Stimulated activated naive CD8-positive, alpha-beta T cell treated with anti-CD3 and anti-CD28 coated beads, Interleukin-15, Interleukin-2, amounts not matched to agents 100 ng/mL and 50 ng/mL, for 24 hours (primary cell): Measurements from ENCODE around the gene ADCY5.

Experiments used
- H3K27ac Mint-ChIP-seq: one replicate; pipeline ENCODE4 v1.8.0; 2021; ENCODE audit warnings: mild to moderate bottlenecking, mixed read lengths
- H3K27me3 Mint-ChIP-seq: one replicate; pipeline ENCODE4 v1.8.0; 2021; ENCODE audit warnings: mixed read lengths
- H3K36me3 Mint-ChIP-seq: one replicate; pipeline ENCODE4 v1.8.0; 2021; ENCODE audit warnings: low read depth, mixed read lengths
- H3K4me1 Mint-ChIP-seq: one replicate; pipeline ENCODE4 v1.8.0; 2021; ENCODE audit warnings: low read depth, mixed read lengths
- H3K4me3 Mint-ChIP-seq: one replicate; pipeline ENCODE4 v1.8.0; 2021; ENCODE audit warnings: mild to moderate bottlenecking, mixed read lengths
- H3K9me3 Mint-ChIP-seq: one replicate; pipeline ENCODE4 v1.8.0; 2021; ENCODE audit warnings: mixed read lengths

Gene ADCY5

GRCh38 chr3:123348471-123349200 lies 100.3 kb downstream of the ADCY5 start:
- H3K9me3 Mint-ChIP-seq = no peaks in the 10 kb centered on the region
- no peaks in the 10 kb centered on the region for H3K36me3 Mint-ChIP-seq
- peaks cover 22% of the 10 kb centered on the region for H3K27me3 Mint-ChIP-seq
- no peak overlapping the region for H3K4me3 Mint-ChIP-seq
- H3K27ac Mint-ChIP-seq = no peak overlapping the region
- H3K4me1 Mint-ChIP-seq = peaks cover 6% of the 10 kb centered on the region

- Mint-ChIP-seq H3K36me3 (no peaks in the 10 kb centered on the region), H3K27me3 (peaks cover 22% of the 10 kb centered on the region), H3K9me3 (no peaks in the 10 kb centered on the region), H3K4me3 (no peak overlapping the region), H3K27ac (no peak overlapping the region), H3K4me1 (peaks cover 6% of the 10 kb centered on the region)
These were observed 101.1 kb downstream of the ADCY5 start for GRCh38 chr3:123347691-123348264.

GRCh38 chr3:123347205-123347604 lies 101.7 kb downstream of the ADCY5 start:
- H3K4me1 Mint-ChIP-seq = peaks cover 6% of the 10 kb centered on the region
- no peaks in the 10 kb centered on the region for H3K9me3 Mint-ChIP-seq
- no peak overlapping the region for H3K4me3 Mint-ChIP-seq
- peaks cover 22% of the 10 kb centered on the region for H3K27me3 Mint-ChIP-seq
- H3K27ac Mint-ChIP-seq = no peak overlapping the region
- H3K36me3 Mint-ChIP-seq = no peaks in the 10 kb centered on the region

- H3K4me1 Mint-ChIP-seq = peaks cover 6% of the 10 kb centered on the region
These were observed 102.9 kb downstream of the ADCY5 start for GRCh38 chr3:123346021-123346420.

GRCh38 chr3:123344907-123345594 lies 103.8 kb downstream of the ADCY5 start:
- no peak overlapping the region for H3K27ac Mint-ChIP-seq
- H3K9me3 Mint-ChIP-seq = no peaks in the 10 kb centered on the region
- H3K4me1 Mint-ChIP-seq = peaks cover 6% of the 10 kb centered on the region
- H3K4me3 Mint-ChIP-seq = no peak overlapping the region
- no peaks in the 10 kb centered on the region for H3K36me3 Mint-ChIP-seq
- peaks cover 21% of the 10 kb centered on the region for H3K27me3 Mint-ChIP-seq

More at GRCh38 chr3:123346021-123346420, 102.9 kb downstream of the ADCY5 start:
- Mint-ChIP-seq H3K27me3 (peaks cover 22% of the 10 kb centered on the region), H3K27ac (no peak overlapping the region), H3K36me3 (no peaks in the 10 kb centered on the region), H3K4me3 (no peak overlapping the region), H3K9me3 (no peaks in the 10 kb centered on the region)

GRCh38 chr3:123344175-123344906 lies 104.5 kb downstream of the ADCY5 start:
- no peak overlapping the region for H3K27ac Mint-ChIP-seq
- H3K4me3 Mint-ChIP-seq = no peak overlapping the region

GRCh38 chr3:123343296-123344174 lies 105.4 kb downstream of the ADCY5 start:
- Mint-ChIP-seq H3K27me3 (peaks cover 6% of the 10 kb centered on the region), H3K4me1 (peaks cover 6% of the 10 kb centered on the region), H3K4me3 (no peak overlapping the region), H3K36me3 (no peaks in the 10 kb centered on the region), H3K9me3 (no peaks in the 10 kb centered on the region), H3K27ac (no peak overlapping the region)

More at GRCh38 chr3:123344175-123344906, 104.5 kb downstream of the ADCY5 start:
- Mint-ChIP-seq H3K27me3 (peaks cover 13% of the 10 kb centered on the region), H3K4me1 (peaks cover 6% of the 10 kb centered on the region), H3K36me3 (no peaks in the 10 kb centered on the region), H3K9me3 (no peaks in the 10 kb centered on the region)

- Mint-ChIP-seq H3K9me3 (no peaks in the 10 kb centered on the region), H3K4me1 (peaks cover 6% of the 10 kb centered on the region), H3K4me3 (no peak overlapping the region), H3K27ac (no peak overlapping the region), H3K27me3 (no peaks in the 10 kb centered on the region), H3K36me3 (no peaks in the 10 kb centered on the region)
These were observed 106.2 kb downstream of the ADCY5 start for GRCh38 chr3:123342631-123343080.

- Mint-ChIP-seq H3K4me1 (peaks cover 6% of the 10 kb centered on the region), H3K27ac (no peak overlapping the region), H3K36me3 (no peaks in the 10 kb centered on the region), H3K27me3 (no peaks in the 10 kb centered on the region), H3K4me3 (no peak overlapping the region), H3K9me3 (no peaks in the 10 kb centered on the region)
These were observed 106.8 kb downstream of the ADCY5 start for GRCh38 chr3:123341871-123342630.

GRCh38 chr3:123340336-123340735 lies 108.6 kb downstream of the ADCY5 start:
- Mint-ChIP-seq H3K4me3 (no peak overlapping the region), H3K27ac (no peak overlapping the region), H3K36me3 (no peaks in the 10 kb centered on the region), H3K4me1 (peaks cover 6% of the 10 kb centered on the region), H3K9me3 (no peaks in the 10 kb centered on the region), H3K27me3 (no peaks in the 10 kb centered on the region)

- no peak overlapping the region for H3K4me3 Mint-ChIP-seq
- H3K9me3 Mint-ChIP-seq = no peaks in the 10 kb centered on the region
- H3K36me3 Mint-ChIP-seq = no peaks in the 10 kb centered on the region
- no peaks in the 10 kb centered on the region for H3K27me3 Mint-ChIP-seq
- peaks cover 7% of the 10 kb centered on the region for H3K4me1 Mint-ChIP-seq
- H3K27ac Mint-ChIP-seq = no peak overlapping the region
These were observed 109.6 kb downstream of the ADCY5 start for GRCh38 chr3:123339302-123339701.

- Mint-ChIP-seq H3K36me3 (no peaks in the 10 kb centered on the region), H3K9me3 (no peaks in the 10 kb centered on the region), H3K27ac (no peak overlapping the region), H3K4me3 (no peak overlapping the region), H3K4me1 (peaks cover 7% of the 10 kb centered on the region), H3K27me3 (no peaks in the 10 kb centered on the region)
These were observed 110.2 kb downstream of the ADCY5 start for GRCh38 chr3:123338620-123339061.

GRCh38 chr3:123337948-123338619 lies 110.8 kb downstream of the ADCY5 start:
- Mint-ChIP-seq H3K4me1 (peaks cover 7% of the 10 kb centered on the region), H3K9me3 (no peaks in the 10 kb centered on the region), H3K27me3 (no peaks in the 10 kb centered on the region)

More at GRCh38 chr3:123337948-123338619, 110.8 kb downstream of the ADCY5 start:
- H3K27ac Mint-ChIP-seq = no peak overlapping the region
- no peak overlapping the region for H3K4me3 Mint-ChIP-seq
- no peaks in the 10 kb centered on the region for H3K36me3 Mint-ChIP-seq
